Activated T-cell treated with anti-CD3 and anti-CD28 coated beads, Interleukin-2, amount 50 U/mL, for 72 hours (primary cell): ENCODE measurements around the gene NEBL. TPM values are rescaled to one million over a fixed set of nuclear protein-coding genes. Genes with fewer than 3 reads are reported as not detected.
"Not testable (repeated sequence)": the region's sequence is repeated elsewhere in the genome, so short reads cannot be mapped to it uniquely, and the experiment has no call there.

ENCODE experiments used
- ATAC-seq, 2 donors: fragments of 150-1000 bp; cut with Tn5 transposase; replicated peaks in 1 of 2; 2 replicates each; pipeline ENCODE4 v1.10.0; 2021; ENCODE audit warnings: moderate library complexity in 2 of 2, mild to moderate bottlenecking in 1 of 2
- DNase-seq, 2 donors: peaks; one replicate each; pipeline ENCODE4 v3.0.0; 2021 to 2022; ENCODE audit warnings: mixed read lengths in 1 of 2
- H3K27ac Mint-ChIP-seq: one replicate; pipeline ENCODE4 v1.8.0; 2022; ENCODE audit warnings: mild to moderate bottlenecking, moderate library complexity, mixed read lengths
- H3K27me3 Mint-ChIP-seq: one replicate; pipeline ENCODE4 v1.8.0; 2022; ENCODE audit warnings: low read depth, mixed read lengths
- H3K36me3 Mint-ChIP-seq, 2 donors: one replicate each; pipeline ENCODE4 v1.8.0; 2022; ENCODE audit warnings: mixed read lengths in 2 of 2, mild to moderate bottlenecking in 1 of 2; ENCODE audit not compliant: insufficient read depth in 2 of 2
- H3K4me1 Mint-ChIP-seq: one replicate; pipeline ENCODE4 v1.8.0; 2022; ENCODE audit warnings: low read depth, mixed read lengths
- H3K4me3 Mint-ChIP-seq, 2 donors: one replicate each; pipeline ENCODE4 v1.8.0; 2022; ENCODE audit warnings: mild to moderate bottlenecking in 2 of 2, mixed read lengths in 2 of 2, moderate library complexity in 2 of 2
- H3K9me3 Mint-ChIP-seq, 2 donors: one replicate each; pipeline ENCODE4 v1.8.0; 2022; ENCODE audit warnings: mixed read lengths in 2 of 2
- total RNA-seq, 2 donors: library from RNA; stranded (reverse); gene quantifications; one replicate each; pipeline ENCODE4 v1.2.3, GENCODE V29; 2022

Gene NEBL, protein sequence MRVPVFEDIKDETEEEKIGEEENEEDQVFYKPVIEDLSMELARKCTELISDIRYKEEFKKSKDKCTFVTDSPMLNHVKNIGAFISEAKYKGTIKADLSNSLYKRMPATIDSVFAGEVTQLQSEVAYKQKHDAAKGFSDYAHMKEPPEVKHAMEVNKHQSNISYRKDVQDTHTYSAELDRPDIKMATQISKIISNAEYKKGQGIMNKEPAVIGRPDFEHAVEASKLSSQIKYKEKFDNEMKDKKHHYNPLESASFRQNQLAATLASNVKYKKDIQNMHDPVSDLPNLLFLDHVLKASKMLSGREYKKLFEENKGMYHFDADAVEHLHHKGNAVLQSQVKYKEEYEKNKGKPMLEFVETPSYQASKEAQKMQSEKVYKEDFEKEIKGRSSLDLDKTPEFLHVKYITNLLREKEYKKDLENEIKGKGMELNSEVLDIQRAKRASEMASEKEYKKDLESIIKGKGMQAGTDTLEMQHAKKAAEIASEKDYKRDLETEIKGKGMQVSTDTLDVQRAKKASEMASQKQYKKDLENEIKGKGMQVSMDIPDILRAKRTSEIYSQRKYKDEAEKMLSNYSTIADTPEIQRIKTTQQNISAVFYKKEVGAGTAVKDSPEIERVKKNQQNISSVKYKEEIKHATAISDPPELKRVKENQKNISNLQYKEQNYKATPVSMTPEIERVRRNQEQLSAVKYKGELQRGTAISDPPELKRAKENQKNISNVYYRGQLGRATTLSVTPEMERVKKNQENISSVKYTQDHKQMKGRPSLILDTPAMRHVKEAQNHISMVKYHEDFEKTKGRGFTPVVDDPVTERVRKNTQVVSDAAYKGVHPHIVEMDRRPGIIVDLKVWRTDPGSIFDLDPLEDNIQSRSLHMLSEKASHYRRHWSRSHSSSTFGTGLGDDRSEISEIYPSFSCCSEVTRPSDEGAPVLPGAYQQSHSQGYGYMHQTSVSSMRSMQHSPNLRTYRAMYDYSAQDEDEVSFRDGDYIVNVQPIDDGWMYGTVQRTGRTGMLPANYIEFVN
- under 1 TPM; 0.09 to 0.17 TPM for total RNA-seq

DNA sequence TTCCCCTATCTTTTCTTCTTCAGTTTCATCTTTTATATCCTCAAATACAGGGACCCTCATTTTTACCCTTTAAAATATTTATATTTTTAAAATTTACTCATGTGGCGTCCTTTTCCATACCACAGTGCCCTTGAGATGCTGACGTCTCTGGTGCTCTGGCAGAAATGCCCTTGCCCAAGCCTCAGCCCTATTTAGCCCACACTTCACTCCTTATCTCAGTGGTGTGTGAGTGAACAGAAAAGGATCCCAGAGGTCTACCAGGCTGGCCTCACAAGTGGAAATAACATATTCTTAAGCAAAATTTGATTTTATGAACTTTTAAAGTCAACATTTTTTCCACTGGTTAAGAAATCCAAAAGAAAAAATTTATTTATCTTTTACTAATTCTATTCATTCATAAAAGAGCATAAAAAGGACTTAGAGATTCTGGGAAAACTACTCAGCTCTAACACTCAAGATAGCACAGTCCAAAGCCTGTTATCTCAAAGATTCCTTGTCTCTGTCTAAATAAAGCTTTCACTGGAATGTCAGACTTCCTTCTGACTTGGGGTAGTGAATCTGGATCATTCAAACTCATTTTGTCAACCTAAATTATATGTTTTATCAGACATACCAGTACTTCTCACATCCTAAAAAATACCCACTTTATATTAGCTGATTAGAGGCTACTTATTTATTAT lies at the start of gene NEBL:
Gene NEBL, minus strand, starts transcription at position 166 of the 680 bp plus-strand sequence. Its CDS starts 106 bp downstream, at position 60.
- Mint-ChIP-seq H3K9me3 (no peaks in the 10 kb centered on the region), H3K36me3 (no peaks in the 10 kb centered on the region), H3K4me1 (no peaks in the 10 kb centered on the region), H3K27me3 (peaks cover 7% of the 10 kb centered on the region), H3K27ac (no peak within 1 kb of the TSS), H3K4me3 (no peak within 1 kb of the TSS)
- ATAC-seq, result no peak
- no peak for DNase-seq

DNA sequence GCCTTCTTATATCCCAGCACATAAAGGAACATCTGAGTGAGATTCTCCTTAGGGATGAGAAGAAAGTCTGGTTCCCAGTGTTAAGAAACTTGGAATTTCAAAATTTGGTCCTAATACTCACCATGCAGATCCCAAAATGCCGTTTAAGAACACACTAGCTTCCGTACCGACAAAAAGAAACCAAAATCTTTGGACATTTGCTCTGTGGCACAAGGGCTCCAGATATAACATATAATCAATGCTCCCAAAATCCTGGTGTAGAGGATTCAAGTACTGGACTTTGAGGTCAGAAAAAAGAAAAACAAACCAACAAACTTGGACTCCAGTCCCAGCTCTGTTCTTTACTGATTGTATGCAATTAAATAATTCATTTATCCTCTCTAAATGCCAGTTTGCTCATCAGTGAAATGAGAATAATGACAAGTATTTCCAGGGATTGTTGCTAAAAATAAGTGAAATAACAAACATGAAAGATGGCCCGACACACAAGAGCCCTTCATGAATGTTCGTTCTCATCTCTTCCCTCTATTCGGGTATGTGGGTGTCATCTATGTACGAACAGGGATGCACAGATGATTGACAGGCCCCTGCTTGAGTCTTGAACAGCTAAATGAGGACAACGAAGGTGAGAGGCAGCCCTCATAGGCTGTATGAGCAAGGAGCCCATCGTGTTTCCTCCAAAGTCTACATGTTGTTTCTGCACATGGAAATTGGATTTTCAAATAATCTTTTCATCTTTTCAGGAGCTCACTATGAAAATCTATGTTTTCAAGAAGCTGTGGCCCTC lies 48.6 kb upstream of the NEBL start:
- no peak overlapping the region for H3K4me3 Mint-ChIP-seq
- DNase-seq (no peak), ATAC-seq (no peak)
- H3K27ac Mint-ChIP-seq, result no peak overlapping the region
- H3K9me3 Mint-ChIP-seq, result no peaks in the 10 kb centered on the region
- no peaks in the 10 kb centered on the region for H3K27me3 Mint-ChIP-seq
- H3K4me1 Mint-ChIP-seq, result no peaks in the 10 kb centered on the region
- no peaks in the 10 kb centered on the region for H3K36me3 Mint-ChIP-seq

DNA sequence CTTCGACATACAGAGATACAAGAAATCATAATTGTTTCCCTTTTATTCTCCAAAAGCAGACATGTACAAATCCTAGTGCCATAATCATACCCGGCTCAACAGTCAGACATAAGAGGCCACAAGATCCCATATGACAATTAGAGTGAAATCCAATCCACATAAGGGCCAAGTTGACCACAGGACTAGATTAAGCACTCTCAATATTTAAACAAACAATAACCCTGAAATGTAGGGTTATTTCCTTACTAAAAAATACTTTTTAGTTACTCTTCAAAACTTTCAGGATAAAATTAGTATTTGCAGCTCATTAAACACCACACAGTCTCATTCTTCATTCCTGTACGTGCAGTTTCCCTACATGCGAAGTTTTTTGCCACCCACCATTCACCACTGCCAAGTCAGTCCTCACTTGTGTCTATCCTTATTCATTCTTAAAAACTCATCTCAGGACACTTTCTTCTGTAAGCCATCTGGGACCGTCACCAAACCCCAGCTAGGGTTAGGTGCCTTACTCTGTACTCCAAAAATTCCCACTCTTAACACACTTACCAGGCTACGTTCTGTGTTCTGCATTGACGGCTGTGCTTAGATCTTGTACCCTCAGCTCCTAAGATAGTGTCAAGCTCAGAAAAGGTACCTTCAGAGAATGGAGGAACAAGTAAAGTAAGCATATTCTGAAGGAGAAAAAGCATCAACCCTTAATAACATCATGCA lies 47.8 kb upstream of the NEBL start:
- Mint-ChIP-seq H3K4me1 (no peaks in the 10 kb centered on the region), H3K9me3 (no peaks in the 10 kb centered on the region), H3K4me3 (no peak overlapping the region), H3K36me3 (no peaks in the 10 kb centered on the region), H3K27ac (no peak overlapping the region), H3K27me3 (no peaks in the 10 kb centered on the region)
- ATAC-seq, result no peak
- DNase-seq, result no peak

DNA sequence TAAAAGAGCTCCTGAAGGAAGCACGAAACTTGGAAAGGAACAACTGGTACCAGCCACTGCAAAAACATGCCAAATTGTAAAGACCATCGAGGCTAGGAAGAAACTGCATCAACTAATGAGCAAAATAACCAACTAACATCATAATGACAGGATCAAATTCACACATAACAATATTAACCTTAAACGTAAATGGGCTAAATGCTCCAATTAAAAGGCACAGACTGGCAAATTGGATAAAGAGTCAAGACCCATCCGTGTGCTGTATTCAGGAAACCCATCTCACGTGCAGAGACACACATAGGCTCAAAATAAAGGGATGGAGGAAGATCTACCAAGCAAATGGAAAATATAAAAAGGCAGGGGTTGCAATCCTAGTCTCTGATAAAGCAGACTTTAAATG lies 42.3 kb upstream of the NEBL start:
- ATAC-seq, H3K4me1 Mint-ChIP-seq, H3K36me3 Mint-ChIP-seq, H3K27me3 Mint-ChIP-seq, H3K9me3 Mint-ChIP-seq, H3K4me3 Mint-ChIP-seq, DNase-seq, H3K27ac Mint-ChIP-seq: not testable (repeated sequence)

DNA sequence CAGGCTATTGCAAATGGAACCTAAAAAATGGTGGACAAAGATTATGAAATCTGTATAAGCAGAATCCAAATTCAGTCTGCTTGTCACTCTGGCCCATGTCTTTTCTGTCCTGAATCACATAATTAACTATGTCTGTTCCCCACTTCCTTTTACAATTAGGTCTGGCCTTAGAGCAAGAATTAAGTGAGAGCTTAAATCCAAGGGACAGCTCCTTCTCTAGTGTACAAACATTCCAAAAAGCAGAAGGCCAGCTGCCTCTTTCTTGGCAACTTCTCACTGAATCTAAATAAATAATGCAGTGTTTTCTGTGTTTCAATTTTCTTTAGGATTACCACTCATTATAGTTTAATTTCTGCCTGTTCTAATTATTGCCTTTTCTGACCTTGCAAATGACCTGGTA lies 39.3 kb upstream of the NEBL start:
- Mint-ChIP-seq H3K27ac (no peak overlapping the region), H3K9me3 (peaks cover 4% of the 10 kb centered on the region in 2 donors), H3K4me3 (no peak overlapping the region), H3K27me3 (no peaks in the 10 kb centered on the region), H3K4me1 (no peaks in the 10 kb centered on the region), H3K36me3 (peaks cover 0 to 2% of the 10 kb centered on the region in 2 donors)
- ATAC-seq (no peak), DNase-seq (no peak)

DNA sequence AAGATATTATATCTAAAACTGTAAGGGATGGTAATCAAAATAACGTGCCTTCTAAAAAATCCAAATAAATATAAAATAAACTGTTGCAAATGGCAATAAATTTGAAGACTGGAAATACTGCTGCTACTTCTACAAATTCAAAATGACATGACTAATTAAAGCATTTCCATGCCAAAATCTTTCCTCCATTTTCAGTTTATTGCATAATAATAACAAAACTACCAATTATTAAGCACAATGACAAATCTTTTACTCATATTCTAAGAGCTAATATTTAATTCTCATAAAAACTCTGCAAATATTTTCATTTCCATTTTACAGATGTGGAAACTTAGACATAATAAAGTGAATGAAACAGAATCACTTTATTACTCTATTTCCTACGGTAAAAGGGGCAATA lies 38.8 kb upstream of the NEBL start:
- no peaks in the 10 kb centered on the region for H3K4me1 Mint-ChIP-seq
- peaks cover 4% of the 10 kb centered on the region in 2 donors for H3K9me3 Mint-ChIP-seq
- H3K27ac Mint-ChIP-seq, result no peak overlapping the region
- no peak for ATAC-seq
- H3K27me3 Mint-ChIP-seq, result no peaks in the 10 kb centered on the region
- H3K36me3 Mint-ChIP-seq, result peaks cover 0 to 2% of the 10 kb centered on the region in 2 donors
- H3K4me3 Mint-ChIP-seq, result no peak overlapping the region
- DNase-seq, result no peak

DNA sequence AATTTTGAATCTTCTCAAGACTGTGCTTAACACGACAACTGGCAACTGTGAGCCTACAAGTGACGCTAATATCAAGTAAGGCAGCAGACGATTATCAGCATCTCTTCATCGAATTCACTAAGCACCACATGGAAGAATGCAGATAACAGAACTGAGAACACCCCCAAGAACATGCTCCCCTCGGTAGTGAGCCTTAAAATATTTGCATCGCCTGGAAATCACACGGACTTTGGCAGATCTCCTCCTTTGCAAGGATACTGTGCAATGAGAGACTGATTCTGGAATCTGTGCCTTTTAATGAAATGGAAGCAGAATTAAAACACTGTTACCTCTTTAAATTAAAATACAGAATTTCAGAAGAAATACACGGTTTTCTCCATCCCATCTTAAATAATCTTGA lies 38.2 kb upstream of the NEBL start:
- no peak overlapping the region for H3K27ac Mint-ChIP-seq
- DNase-seq (no peak), ATAC-seq (no peak)
- H3K27me3 Mint-ChIP-seq, result no peaks in the 10 kb centered on the region
- no peaks in the 10 kb centered on the region for H3K4me1 Mint-ChIP-seq
- H3K9me3 Mint-ChIP-seq, result peaks cover 4 to 8% of the 10 kb centered on the region in 2 donors
- peaks cover 0 to 2% of the 10 kb centered on the region in 2 donors for H3K36me3 Mint-ChIP-seq
- H3K4me3 Mint-ChIP-seq, result no peak overlapping the region

DNA sequence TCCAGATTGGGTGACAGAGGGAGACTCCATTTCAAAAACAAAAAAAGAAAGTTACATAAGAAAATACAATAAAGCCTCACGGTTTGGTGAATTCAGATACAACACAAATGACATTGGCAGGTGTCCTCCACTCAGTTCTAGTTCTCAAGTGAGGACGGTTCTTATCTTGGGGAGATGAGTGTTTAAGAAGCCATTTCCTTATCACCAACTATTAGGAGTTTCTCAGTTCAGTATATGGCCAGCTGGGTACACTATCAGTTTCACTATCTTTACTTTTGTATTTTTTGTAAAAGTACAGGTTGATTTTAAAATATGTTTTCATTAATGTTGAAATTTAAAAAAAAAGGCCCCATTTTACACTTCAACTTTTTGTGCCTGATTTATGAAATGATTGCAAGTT lies 36.6 kb upstream of the NEBL start:
- H3K4me3 Mint-ChIP-seq, result no peak overlapping the region
- H3K9me3 Mint-ChIP-seq, result peaks cover 7 to 16% of the 10 kb centered on the region in 2 donors
- no peaks in the 10 kb centered on the region for H3K36me3 Mint-ChIP-seq
- DNase-seq (no peak), ATAC-seq (no peak)
- H3K27ac Mint-ChIP-seq, result no peak overlapping the region
- H3K4me1 Mint-ChIP-seq, result no peaks in the 10 kb centered on the region
- H3K27me3 Mint-ChIP-seq, result no peaks in the 10 kb centered on the region

DNA sequence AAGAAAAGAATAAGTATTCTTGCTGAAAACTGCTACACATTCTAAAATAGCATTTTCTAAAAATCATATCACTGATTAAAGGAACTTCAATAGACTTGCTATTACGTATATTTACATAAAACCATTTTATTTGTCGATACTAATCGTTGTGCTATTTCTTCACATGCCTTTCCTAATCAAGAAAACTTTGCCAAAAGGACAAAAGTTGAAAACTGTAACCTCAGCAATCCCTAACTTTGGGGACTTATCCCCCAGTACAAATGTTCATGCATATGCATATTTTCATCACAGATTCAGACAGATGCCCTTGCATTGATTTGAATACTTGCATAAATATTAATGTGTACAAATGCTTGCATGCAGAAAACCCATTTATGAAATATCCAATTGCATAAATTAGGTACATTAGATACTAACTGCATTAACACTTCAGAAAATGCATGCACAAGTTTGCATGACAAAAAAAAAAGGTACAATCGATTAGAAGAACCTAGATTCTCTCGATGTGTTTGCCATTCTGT lies 35.6 kb upstream of the NEBL start:
- H3K4me1 Mint-ChIP-seq, result no peaks in the 10 kb centered on the region
- no peak overlapping the region for H3K4me3 Mint-ChIP-seq
- H3K9me3 Mint-ChIP-seq, result peaks cover 7 to 17% of the 10 kb centered on the region in 2 donors
- no peaks in the 10 kb centered on the region for H3K36me3 Mint-ChIP-seq
- DNase-seq, result no peak
- H3K27me3 Mint-ChIP-seq, result no peaks in the 10 kb centered on the region
- no peak overlapping the region for H3K27ac Mint-ChIP-seq
- ATAC-seq, result no peak

DNA sequence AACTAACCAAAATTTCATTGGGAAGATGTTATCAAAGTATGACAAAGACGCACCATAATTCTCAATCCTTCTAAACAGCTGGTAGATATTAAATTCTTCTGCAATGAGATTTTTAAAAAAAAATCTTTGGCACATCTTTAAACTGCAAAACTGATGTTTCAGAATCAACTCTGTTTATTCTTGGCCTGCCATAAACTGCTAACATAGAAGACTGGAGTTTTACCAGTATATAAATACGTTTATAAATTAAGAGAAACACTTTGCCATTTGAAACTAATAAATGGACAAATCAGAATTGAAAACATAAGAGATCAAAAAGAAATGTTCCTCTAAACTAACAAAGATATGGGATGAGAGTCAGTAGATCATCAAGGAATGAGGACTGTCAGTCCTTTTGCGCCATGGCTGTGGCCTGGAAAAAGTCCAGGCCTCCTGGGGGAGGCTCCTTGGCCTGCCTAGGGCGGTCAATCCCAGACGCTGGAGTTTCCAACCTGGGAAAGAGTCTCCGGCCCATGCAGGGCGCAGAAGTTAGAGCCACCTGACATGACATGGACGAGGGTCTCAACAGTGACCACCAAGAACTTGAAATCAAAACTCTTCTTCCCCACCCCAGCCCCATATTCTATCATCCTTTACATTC lies 34.2 kb upstream of the NEBL start:
- Mint-ChIP-seq H3K4me1 (no peaks in the 10 kb centered on the region), H3K9me3 (peaks cover 7 to 17% of the 10 kb centered on the region in 2 donors), H3K27me3 (no peaks in the 10 kb centered on the region), H3K27ac (no peak overlapping the region), H3K36me3 (no peaks in the 10 kb centered on the region), H3K4me3 (no peak overlapping the region)
- no peak for ATAC-seq
- DNase-seq, result no peak

DNA sequence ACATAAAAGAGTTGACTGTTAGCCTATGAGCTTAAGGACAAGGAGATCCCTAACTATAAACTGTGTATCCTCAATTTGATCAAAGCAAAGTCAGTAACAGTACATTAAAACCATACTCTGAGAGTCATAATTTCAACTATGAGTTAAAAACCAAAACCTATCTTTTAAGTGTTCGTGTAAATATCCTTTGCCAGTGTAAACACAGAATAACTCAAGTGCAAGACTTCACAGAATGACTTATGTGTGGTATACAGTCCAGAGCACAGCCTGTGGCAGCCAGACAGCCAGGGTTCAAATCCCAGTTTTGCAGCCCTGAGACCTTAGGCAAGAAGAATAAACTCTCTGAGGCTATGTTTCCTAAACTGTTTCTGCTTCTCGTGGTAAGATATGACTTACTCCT lies 30.3 kb upstream of the NEBL start:
- no peak for ATAC-seq
- no peak for DNase-seq
- Mint-ChIP-seq H3K27me3 (no peaks in the 10 kb centered on the region), H3K4me1 (no peaks in the 10 kb centered on the region), H3K9me3 (peaks cover 7 to 17% of the 10 kb centered on the region in 2 donors), H3K27ac (no peak overlapping the region), H3K36me3 (no peaks in the 10 kb centered on the region), H3K4me3 (no peak overlapping the region)
